ENCODE results near the gene NADK. TPM values are rescaled to one million over a fixed set of nuclear protein-coding genes. Genes with fewer than 3 reads are reported as not detected.

The NADK gene
- total RNA-seq, 2 donors from 2014 or later, result 26.5 to 51.5 TPM

GRCh38 chr1:1779691-1780597, 1.7 kb upstream of the NADK start:
- Histone ChIP-seq H3K27ac (peak overlapping the region; percentile 56 to 95), H3K4me1 (peaks cover 0 to 77% of the 10 kb centered on the region in 2 donors), H3K36me3 (peaks cover 4% of the 10 kb centered on the region), H3K27me3 (no peaks in the 10 kb centered on the region), H3K9me3 (no peaks in the 10 kb centered on the region), H3K4me3 (peak overlapping the region in 1 of 2 donors; percentile 92)
- no peak for TF ChIP-seq CTCF (IDR thresholded peaks at IDR 0.05)
- peak; percentile 81 for DNase-seq (ENCODE audit: low spot score)

DNA sequence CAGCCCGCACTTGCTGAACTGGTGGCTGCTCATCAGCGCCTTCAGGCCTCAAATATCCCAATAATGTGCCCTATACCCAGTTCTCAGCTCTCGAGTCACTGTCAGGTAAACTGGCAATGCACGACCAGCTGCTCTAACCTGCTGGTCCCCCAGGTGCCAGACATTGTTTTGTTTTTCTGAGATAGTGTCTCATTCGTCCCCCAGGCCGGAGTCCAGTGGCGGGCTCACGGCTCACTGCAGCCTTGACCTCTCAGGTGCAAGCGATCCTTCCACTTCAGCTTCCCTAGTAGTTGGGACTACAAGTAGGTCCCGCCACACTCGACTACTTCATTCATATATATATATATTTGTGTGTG, 1.0 kb upstream of the NADK start:
- H3K36me3 ChIP-seq, result no peaks in the 10 kb centered on the region
- DNase-seq (ENCODE audit: low spot score), result no peak
- peak overlapping the region; percentile 95 for H3K27ac ChIP-seq
- H3K27me3 ChIP-seq, result no peaks in the 10 kb centered on the region
- peak overlapping the region; percentile 77 to 92 for H3K4me3 ChIP-seq
- TF ChIP-seq CTCF (IDR thresholded peaks at IDR 0.05), result no peak
- H3K4me1 ChIP-seq, result peaks cover 0 to 83% of the 10 kb centered on the region in 2 donors
- no peaks in the 10 kb centered on the region for H3K9me3 ChIP-seq

- Histone ChIP-seq H3K27ac (peak overlapping the region; percentile 95), H3K4me3 (peak overlapping the region; percentile 77 to 92), H3K36me3 (no peaks in the 10 kb centered on the region), H3K27me3 (no peaks in the 10 kb centered on the region), H3K4me1 (peaks cover 0 to 83% of the 10 kb centered on the region in 2 donors), H3K9me3 (no peaks in the 10 kb centered on the region)
- TF ChIP-seq CTCF (IDR thresholded peaks at IDR 0.05), result peak in 1 of 2 donors; percentile 18
- DNase-seq (ENCODE audit: low spot score), result peak; percentile 76
These were observed 521 bp upstream of the NADK start for GRCh38 chr1:1778663-1779319.

GRCh38 chr1:1777583-1777899, 729 bp downstream of the NADK start:
- TF ChIP-seq CTCF (IDR thresholded peaks at IDR 0.05), result no peak
- peak; percentile 77 for DNase-seq (ENCODE audit: low spot score)

GRCh38 chr1:1776672-1777582, 1.3 kb downstream of the NADK start:
- Histone ChIP-seq H3K36me3 (peaks cover 9% of the 10 kb centered on the region), H3K27me3 (no peaks in the 10 kb centered on the region), H3K4me3 (peak overlapping the region; percentile 77 to 92), H3K4me1 (peaks cover 0 to 66% of the 10 kb centered on the region in 2 donors), H3K27ac (peak overlapping the region; percentile 95), H3K9me3 (no peaks in the 10 kb centered on the region)
- no peak for TF ChIP-seq CTCF (IDR thresholded peaks at IDR 0.05)
- no peak for DNase-seq (ENCODE audit: low spot score)

More at GRCh38 chr1:1777583-1777899, 729 bp downstream of the NADK start:
- Histone ChIP-seq H3K4me3 (peak overlapping the region; percentile 77 to 92), H3K27me3 (no peaks in the 10 kb centered on the region), H3K36me3 (peaks cover 3% of the 10 kb centered on the region), H3K9me3 (no peaks in the 10 kb centered on the region), H3K4me1 (peaks cover 0 to 72% of the 10 kb centered on the region in 2 donors), H3K27ac (peak overlapping the region; percentile 95)

Measured in right atrium auricular region (tissue), 2 donors.